GM12878 (cell line): Measurements from ENCODE around the gene TSPAN31.

Experiments
- CUX1 ChIP-seq: IDR thresholded peaks from 2 replicates; pipeline ENCODE4 v1.6.1; 2012; ENCODE audit warnings: improper control_type of control experiment, low read depth, low read length; ENCODE audit not compliant: insufficient replicate concordance
- FOS ChIP-seq: IDR thresholded peaks from 3 replicates; pipeline ENCODE4 v1.6.1; 2011; ENCODE audit warnings: borderline replicate concordance; ENCODE audit not compliant: insufficient read length; ENCODE audit errors: extremely low read depth
- MXI1 ChIP-seq: fragments of 150-350 bp; IDR thresholded peaks from 2 replicates; pipeline ENCODE4 v1.6.1; 2011; ENCODE audit warnings: low read depth, mild to moderate bottlenecking, inconsistent platforms, low read length, improper control_type of control experiment
- POLR2A ChIP-seq: IDR thresholded peaks from 2 replicates; pipeline ENCODE4 v1.6.1; 2011; ENCODE audit warnings: low read depth, mild to moderate bottlenecking, low read length
- TAF1 ChIP-seq: IDR thresholded peaks from 2 replicates; pipeline ENCODE4 v1.6.1; 2011; ENCODE audit warnings: mild to moderate bottlenecking, low read depth, low read length, borderline replicate concordance
- YY1 ChIP-seq: IDR thresholded peaks from 2 replicates; pipeline ENCODE4 v1.6.1; 2011; ENCODE audit warnings: low read depth, mild to moderate bottlenecking, low read length

DNA sequence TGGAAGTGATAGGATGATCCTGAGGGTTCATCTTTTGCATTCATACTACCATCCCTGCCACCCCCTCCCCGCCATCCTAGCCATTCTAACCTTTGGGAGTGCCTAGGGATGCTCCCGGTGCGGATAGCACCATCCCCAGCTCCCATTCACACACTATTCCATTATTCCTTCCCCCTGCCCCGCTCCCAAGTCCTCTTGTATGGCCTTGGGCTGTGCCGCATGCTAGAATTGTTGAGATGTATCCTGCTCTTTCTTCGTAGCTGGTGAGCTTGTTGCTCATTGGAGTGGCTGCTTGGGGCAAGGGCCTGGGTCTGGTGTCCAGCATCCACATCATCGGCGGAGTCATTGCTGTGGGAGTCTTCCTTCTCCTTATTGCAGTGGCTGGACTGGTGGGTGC lies 644 bp downstream of the TSPAN31 start:
- TF ChIP-seq YY1 (no peak), MXI1 (no peak), POLR2A (peak; percentile 41; the same call in 1 of the 2 replicates), CUX1 (no peak), TAF1 (no peak), FOS (no peak)
